Nephron (organoid): ENCODE results near the gene RNF14.
"Not testable (repeated sequence)": the region's sequence is repeated elsewhere in the genome, so short reads cannot be mapped to it uniquely, and the experiment has no call there.

Experiments used
- H3K27ac Mint-ChIP-seq, 3 experiments: 2 replicates each; pipeline ENCODE4 v1.8.0; 2020; ENCODE audit warnings: mixed read lengths in 3 of 3, mild to moderate bottlenecking in 2 of 3, moderate library complexity in 1 of 3
- H3K27me3 Mint-ChIP-seq: 2 replicates; pipeline ENCODE4 v1.8.0; 2021; ENCODE audit warnings: low read depth, mild to moderate bottlenecking, moderate library complexity, mixed read lengths
- H3K36me3 Mint-ChIP-seq: 2 replicates; pipeline ENCODE4 v1.8.0; 2020; ENCODE audit warnings: low read depth, mixed read lengths
- H3K4me1 Mint-ChIP-seq: 2 replicates; pipeline ENCODE4 v1.8.0; 2020; ENCODE audit warnings: mixed read lengths
- H3K4me3 Mint-ChIP-seq, 3 experiments: 2 replicates each; pipeline ENCODE4 v1.8.0; 2020; ENCODE audit warnings: mild to moderate bottlenecking in 3 of 3, mixed read lengths in 3 of 3, moderate library complexity in 2 of 3
- H3K9me3 Mint-ChIP-seq: 2 replicates; pipeline ENCODE4 v1.8.0; 2020; ENCODE audit warnings: mixed read lengths
- CTCF ChIP-seq, 3 experiments: fragments of 200-600 bp; sonication (generic); IDR thresholded peaks; one replicate each; pipeline ENCODE4 v1.5.0; 2021; ENCODE audit warnings: antibody characterized with exemption in 3 of 3; ENCODE audit not compliant: unreplicated experiment in 3 of 3

Gene RNF14

GRCh38 chr5:142023836-142024235 is 54.9 kb downstream of the RNF14 start:
- peaks cover 11% of the 10 kb centered on the region for H3K4me1 Mint-ChIP-seq
- H3K9me3 Mint-ChIP-seq: peaks cover 4% of the 10 kb centered on the region
- peak overlapping the region in 2 of 3 experiments; percentile 99 to 100 for H3K27ac Mint-ChIP-seq
- peaks cover 4% of the 10 kb centered on the region for H3K36me3 Mint-ChIP-seq
- TF ChIP-seq CTCF (IDR thresholded peaks at IDR 0.05; ENCODE audit: unreplicated experiment in 3 of 3): no peak
- peak overlapping the region in 1 of 3 experiments; percentile 88 for H3K4me3 Mint-ChIP-seq
- no peaks in the 10 kb centered on the region for H3K27me3 Mint-ChIP-seq

- TF ChIP-seq CTCF (IDR thresholded peaks at IDR 0.05; ENCODE audit: unreplicated experiment in 3 of 3): no peak
- peak overlapping the region; percentile 99 to 100 (median 100) for H3K27ac Mint-ChIP-seq
- peak overlapping the region; percentile 84 to 89 (median 88) for H3K4me3 Mint-ChIP-seq
- no peaks in the 10 kb centered on the region for H3K27me3 Mint-ChIP-seq
- peaks cover 11% of the 10 kb centered on the region for H3K4me1 Mint-ChIP-seq
- peaks cover 4% of the 10 kb centered on the region for H3K9me3 Mint-ChIP-seq
- peaks cover 4% of the 10 kb centered on the region for H3K36me3 Mint-ChIP-seq
Observed at GRCh38 chr5:142024771-142025304, 55.9 kb downstream of the RNF14 start.

GRCh38 chr5:142025637-142026036 is 56.7 kb downstream of the RNF14 start:
- peaks cover 11% of the 10 kb centered on the region for H3K4me1 Mint-ChIP-seq
- no peaks in the 10 kb centered on the region for H3K27me3 Mint-ChIP-seq
- no peaks in the 10 kb centered on the region for H3K36me3 Mint-ChIP-seq
- H3K27ac Mint-ChIP-seq: peak overlapping the region; percentile 99 to 100 (median 100)
- H3K9me3 Mint-ChIP-seq: no peaks in the 10 kb centered on the region
- TF ChIP-seq CTCF (IDR thresholded peaks at IDR 0.05; ENCODE audit: unreplicated experiment in 3 of 3): no peak
- peak overlapping the region; percentile 84 to 89 (median 88) for H3K4me3 Mint-ChIP-seq

GRCh38 chr5:142032150-142032549 is 63.2 kb downstream of the RNF14 start:
- peaks cover 3% of the 10 kb centered on the region for H3K27me3 Mint-ChIP-seq

GRCh38 chr5:142032747-142033631 is 64.1 kb downstream of the RNF14 start:
- H3K9me3 Mint-ChIP-seq: no peaks in the 10 kb centered on the region
- H3K4me1 Mint-ChIP-seq: no peaks in the 10 kb centered on the region
- H3K27ac Mint-ChIP-seq: no peak overlapping the region
- H3K4me3 Mint-ChIP-seq: no peak overlapping the region
- no peaks in the 10 kb centered on the region for H3K36me3 Mint-ChIP-seq
- H3K27me3 Mint-ChIP-seq: peaks cover 3% of the 10 kb centered on the region
- TF ChIP-seq CTCF (IDR thresholded peaks at IDR 0.05; ENCODE audit: unreplicated experiment in 3 of 3): no peak

More at GRCh38 chr5:142032150-142032549, 63.2 kb downstream of the RNF14 start:
- Mint-ChIP-seq H3K4me1 (no peaks in the 10 kb centered on the region), H3K27ac (no peak overlapping the region), H3K36me3 (no peaks in the 10 kb centered on the region), H3K9me3 (no peaks in the 10 kb centered on the region), H3K4me3 (no peak overlapping the region)
- no peak for TF ChIP-seq CTCF (IDR thresholded peaks at IDR 0.05; ENCODE audit: unreplicated experiment in 3 of 3)

DNA sequence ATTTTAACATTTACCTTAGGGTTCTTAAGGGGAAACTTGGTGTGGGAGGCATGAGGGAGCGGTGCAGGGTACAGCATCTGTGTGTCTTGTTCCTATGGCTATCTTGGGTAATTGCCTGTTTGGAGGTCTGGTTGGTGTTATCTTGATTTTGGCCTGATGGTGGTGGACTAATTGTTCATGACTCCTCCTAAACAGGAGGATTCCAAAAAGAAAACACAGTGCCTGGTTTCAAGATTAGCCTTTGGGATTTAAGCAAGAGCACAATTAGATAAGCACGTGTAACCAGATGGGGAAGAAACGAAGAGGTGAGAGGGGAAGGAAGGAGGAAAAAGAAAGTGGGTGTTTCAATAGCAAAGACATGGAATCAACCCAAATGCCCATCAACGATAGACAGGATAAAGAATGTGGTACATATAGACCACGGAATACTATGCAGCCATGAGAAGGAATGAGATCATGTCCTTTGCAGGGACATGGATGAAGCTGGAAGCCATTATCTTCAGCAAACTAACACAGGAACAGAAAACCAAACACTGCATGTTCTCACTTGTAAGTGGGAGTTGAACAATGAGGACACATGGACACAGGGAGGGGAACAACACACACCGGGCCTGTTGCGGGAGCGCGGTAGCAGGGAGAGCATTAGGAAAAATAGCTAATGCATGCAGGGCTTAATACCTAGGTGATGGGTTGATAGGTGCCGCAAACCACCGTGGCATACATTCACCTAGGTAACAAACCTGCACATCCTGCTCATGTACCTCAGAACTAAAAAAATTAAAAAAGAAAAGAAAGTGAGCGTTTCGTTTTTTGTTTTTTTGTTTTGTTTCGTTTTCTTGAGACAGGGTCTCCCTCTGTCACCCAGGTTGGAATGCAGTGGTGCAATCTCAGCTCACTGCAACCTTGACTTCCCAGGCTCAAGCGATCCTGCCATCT is 65.0 kb downstream of the RNF14 start:
- not testable (repeated sequence) for H3K27ac Mint-ChIP-seq, H3K36me3 Mint-ChIP-seq, H3K9me3 Mint-ChIP-seq, H3K4me1 Mint-ChIP-seq, H3K27me3 Mint-ChIP-seq, H3K4me3 Mint-ChIP-seq
